GM18505 (cell line): ENCODE measurements around the gene NSMCE1.

Experiments
- ATAC-seq: cut with Tn5 transposase; IDR thresholded peaks from one replicate; pipeline ENCODE4 v1.9.1; 2021; ENCODE audit not compliant: unreplicated experiment
- POLR2A ChIP-seq: IDR thresholded peaks from 4 replicates; pipeline ENCODE4 v1.6.1; 2011; ENCODE audit warnings: borderline replicate concordance; ENCODE audit not compliant: insufficient read depth, insufficient read length; ENCODE audit errors: extremely low read depth

NSMCE1 gene

GRCh38 chr16:27310576-27311447 lies 42.2 kb upstream of the NSMCE1 start:
- TF ChIP-seq POLR2A, result no peak
- ATAC-seq, result no peak

DNA sequence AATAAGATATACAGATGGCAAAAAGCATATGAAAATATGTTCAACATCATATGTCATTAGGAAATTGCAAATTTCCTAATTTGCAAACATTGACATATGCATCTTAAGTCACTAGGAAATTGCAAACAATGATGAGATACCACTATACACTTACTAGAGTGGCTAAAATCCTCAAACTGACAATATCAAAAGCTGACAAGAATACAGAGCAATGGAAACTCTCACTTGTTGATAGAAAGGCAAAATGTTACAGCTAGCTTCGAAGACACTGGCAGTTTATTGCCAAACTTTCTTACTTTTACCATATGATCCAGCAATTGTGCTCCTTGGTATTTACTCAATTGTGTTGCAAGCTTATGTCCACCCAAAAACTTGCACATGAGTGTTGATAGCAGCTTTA lies 40.2 kb upstream of the NSMCE1 start:
- no peak for TF ChIP-seq POLR2A

GRCh38 chr16:27305839-27306442 lies 37.4 kb upstream of the NSMCE1 start:
- no peak for ATAC-seq
- TF ChIP-seq POLR2A, result no peak

More for the DNA sequence above, 40.2 kb upstream of the NSMCE1 start:
- no peak for ATAC-seq

GRCh38 chr16:27304881-27305745 lies 36.5 kb upstream of the NSMCE1 start:
- no peak for TF ChIP-seq POLR2A
- ATAC-seq, result no peak

- no peak for TF ChIP-seq POLR2A
- no peak for ATAC-seq
Measured at GRCh38 chr16:27304102-27304501, 35.5 kb upstream of the NSMCE1 start.

GRCh38 chr16:27303256-27304100 lies 34.9 kb upstream of the NSMCE1 start:
- ATAC-seq, result no peak
- no peak for TF ChIP-seq POLR2A

DNA sequence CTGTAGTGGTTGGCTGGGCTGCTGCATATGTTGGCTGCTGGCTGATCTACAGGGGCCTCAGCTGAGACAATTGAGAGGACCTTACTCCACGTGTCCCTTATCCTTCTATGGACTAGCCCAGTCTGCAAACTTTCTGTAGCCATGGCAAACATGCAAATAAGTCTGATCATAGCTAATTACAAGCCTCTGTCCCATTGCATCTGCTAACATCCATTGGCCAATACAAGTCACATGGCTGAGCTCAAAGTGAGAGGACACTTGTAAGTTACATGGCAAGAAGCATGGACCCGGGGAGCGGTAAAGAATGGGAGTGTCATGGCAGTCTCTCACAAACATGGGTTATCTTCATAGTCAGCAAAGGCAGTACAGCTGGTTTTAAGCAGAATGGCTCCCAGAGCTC lies 33.6 kb upstream of the NSMCE1 start:
- no peak for ATAC-seq
- no peak for TF ChIP-seq POLR2A

- peak; percentile 50 for ATAC-seq
- TF ChIP-seq POLR2A, result no peak
Measured at GRCh38 chr16:27301236-27301861, 32.8 kb upstream of the NSMCE1 start.

DNA sequence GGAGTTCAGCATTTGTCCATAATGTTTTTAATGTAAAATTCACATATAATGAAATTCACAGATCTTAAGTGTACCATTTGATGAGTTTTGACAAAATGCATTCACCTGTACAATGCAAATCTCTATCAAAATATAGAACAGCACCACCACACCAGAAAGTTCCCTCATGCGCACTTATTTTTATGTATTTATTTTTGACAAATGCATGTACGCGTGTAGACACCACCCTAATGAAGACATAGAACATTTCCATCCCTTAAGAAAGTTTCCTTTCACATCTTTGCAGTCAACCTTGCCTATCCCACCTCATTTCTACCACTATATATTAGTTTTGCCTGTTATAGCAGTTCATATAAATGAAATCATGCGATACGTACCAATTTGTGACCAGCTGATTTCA lies 29.6 kb upstream of the NSMCE1 start:
- no peak for ATAC-seq
- no peak for TF ChIP-seq POLR2A

DNA sequence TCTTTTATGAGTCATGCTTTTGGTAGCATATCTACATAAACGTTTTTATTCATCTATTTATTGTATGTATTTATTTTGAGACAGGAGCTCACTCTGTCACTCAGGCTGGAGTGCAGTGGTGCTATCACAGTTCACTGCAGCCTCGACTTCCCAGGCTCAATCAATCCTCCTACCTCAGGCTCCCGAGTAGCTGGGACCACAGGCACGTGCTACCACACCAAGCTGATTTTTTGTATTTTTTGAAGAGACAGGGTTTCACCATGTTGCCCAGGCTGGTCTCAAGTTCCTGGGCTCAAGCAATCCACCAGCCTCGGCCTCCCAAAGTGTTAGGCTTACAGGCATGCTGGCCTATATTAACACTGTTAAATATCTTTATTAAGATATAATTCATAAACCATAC lies 24.8 kb upstream of the NSMCE1 start:
- ATAC-seq, result no peak
- TF ChIP-seq POLR2A, result no peak

DNA sequence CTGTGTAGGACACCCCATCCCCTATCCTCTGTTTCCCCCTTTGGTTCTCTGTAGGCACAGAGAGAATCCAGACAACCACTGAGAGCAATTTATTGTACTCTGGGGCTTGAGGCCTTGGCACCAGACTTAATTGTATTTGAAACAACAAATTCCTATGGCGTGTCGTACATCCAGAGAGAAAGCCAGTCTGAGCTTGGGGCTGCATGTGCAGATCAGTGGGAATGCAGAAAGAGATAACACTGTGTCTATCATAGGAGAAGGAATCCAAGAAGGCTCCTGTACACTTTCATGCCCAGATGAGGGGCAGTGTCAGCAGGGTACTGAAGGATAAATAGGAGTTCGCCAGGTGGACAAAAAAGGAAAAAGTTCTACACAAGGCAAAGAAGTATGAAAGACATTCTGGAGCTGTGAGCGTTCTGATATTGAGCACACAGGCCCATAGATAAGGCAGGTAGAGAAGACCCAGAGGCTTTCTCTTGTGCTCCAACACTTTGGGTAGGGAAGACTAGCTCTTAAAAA lies 23.2 kb upstream of the NSMCE1 start:
- TF ChIP-seq POLR2A, result no peak
- no peak for ATAC-seq

DNA sequence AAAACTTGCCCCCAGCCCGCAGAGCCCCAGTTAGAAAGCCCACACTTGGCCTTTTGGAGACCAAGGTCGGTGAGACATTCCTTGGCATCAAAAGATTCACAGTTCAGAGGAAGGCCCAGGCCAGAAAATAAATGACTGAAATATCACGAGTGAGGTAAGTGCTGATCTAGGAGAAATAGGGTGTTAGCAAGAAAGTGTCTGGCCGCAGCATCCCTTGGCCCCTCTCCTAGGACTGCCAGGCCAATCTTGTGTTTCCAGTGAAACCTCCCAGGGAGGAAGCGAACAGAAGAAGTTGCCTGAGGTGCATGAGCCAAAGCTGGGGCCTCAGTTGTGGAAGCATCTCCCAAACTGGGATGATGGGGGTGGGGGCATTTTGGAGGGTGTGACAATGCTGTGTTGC lies 22.5 kb upstream of the NSMCE1 start:
- TF ChIP-seq POLR2A, result no peak
- ATAC-seq, result no peak
